ENCODE measurements around the gene JUN. TPM values are rescaled to one million over a fixed set of nuclear protein-coding genes. Genes with fewer than 3 reads are reported as not detected.

The JUN gene
- polyA plus RNA-seq, 1 of the 3 experiments (the other 2 are of a cell fraction), result 66.5 TPM

GRCh38 chr1:58818075-58818474 is 34.2 kb upstream of the JUN start (continued):
- no peak for TF ChIP-seq CTCF (IDR thresholded peaks at IDR 0.05)
- TF ChIP-seq SIN3A (IDR thresholded peaks at IDR 0.05; ENCODE audit: borderline replicate concordance, low read depth, low read length), result no peak
- no peak for TF ChIP-seq EZH2phosphoT487 (IDR thresholded peaks at IDR 0.05; ENCODE audit: borderline replicate concordance, low read depth)
- TF ChIP-seq RFX5 (IDR thresholded peaks at IDR 0.05; ENCODE audit: low read length), result no peak
- TF ChIP-seq TCF12 (IDR thresholded peaks at IDR 0.05), result peak; percentile 93
- no peak for TF ChIP-seq GABPA (IDR thresholded peaks at IDR 0.05; ENCODE audit: low read depth)
- peak; percentile 84 for TF ChIP-seq JUND (IDR thresholded peaks at IDR 0.05)
- no peak for TF ChIP-seq IRF3 (IDR thresholded peaks at IDR 0.05; ENCODE audit: low read depth, low read length)
- no peak for TF ChIP-seq YY1 (IDR thresholded peaks at IDR 0.05; ENCODE audit: low read depth)
- peak; percentile 98 for TF ChIP-seq NFIC (IDR thresholded peaks at IDR 0.05; ENCODE audit: borderline replicate concordance)
- no peak for TF ChIP-seq RAD21 (IDR thresholded peaks at IDR 0.05; ENCODE audit: low read length)
- no peak for TF ChIP-seq MEF2A (IDR thresholded peaks at IDR 0.05; ENCODE audit: borderline replicate concordance, low read depth)
- peak; percentile 71; the same call in 1 of the 2 replicates for TF ChIP-seq TEAD4 (IDR thresholded peaks at IDR 0.05; ENCODE audit: borderline replicate concordance, insufficient read depth)
- TF ChIP-seq NRF1 (IDR thresholded peaks at IDR 0.05; ENCODE audit: low read depth, low read length), result no peak
- TF ChIP-seq CHD2 (IDR thresholded peaks at IDR 0.05; ENCODE audit: low read length, partially characterized antibody), result no peak
- TF ChIP-seq USF1 (IDR thresholded peaks at IDR 0.05; ENCODE audit: borderline replicate concordance, low read depth), result no peak

GRCh38 chr1:58816747-58817221 is 32.9 kb upstream of the JUN start:
- Histone ChIP-seq H3K36me3 (replicated peaks in 1 of 2; ENCODE audit: control insufficient read depth in 1 of 2, insufficient read depth in 2 of 2, low read length in 1 of 2) (no peaks in the 10 kb centered on the region), H3K4me3 (ENCODE audit: low read depth in 2 of 2, low read length in 1 of 2) (peak overlapping the region; percentile 56 to 58), H3K27me3 (ENCODE audit: insufficient read depth) (no peaks in the 10 kb centered on the region), H2AFZ (ENCODE audit: low read depth) (peak overlapping the region; percentile 90), H4K20me1 (ENCODE audit: insufficient read depth) (no peaks in the 10 kb centered on the region), H3K9ac (peak overlapping the region; percentile 79), H3K27ac (ENCODE audit: low read depth in 2 of 2, low read length in 1 of 2) (peak overlapping the region; percentile 76 to 92), H3K4me1 (ENCODE audit: control insufficient read depth in 1 of 2, insufficient read depth in 2 of 2, low read depth in 1 of 2, low read length in 1 of 2) (peaks cover 3 to 11% of the 10 kb centered on the region in 2 experiments), H3K4me2 (peak overlapping the region; percentile 72), H3K79me2 (ENCODE audit: insufficient read depth) (no peaks in the 10 kb centered on the region), H3K9me3 (no peaks in the 10 kb centered on the region), H3F3A (replicated peaks; ENCODE audit: insufficient read depth) (peaks cover 22% of the 10 kb centered on the region), H3K9me2 (no peaks in the 10 kb centered on the region)
- ChIA-PET POLR2A (interaction anchor here (1.0 kb wide), 2 partner anchors 29 to 335 kb away, joined by 3 read pairs; no protein-coding TSS in a partner anchor), CTCF (interaction anchor here (0.9 to 1.0 kb wide), 2 partner anchors 35 to 882 kb away, joined by 3 read pairs; no protein-coding TSS in a partner anchor)
- no peak for DNase-seq
- WGBS (ENCODE audit: low lambda C conversion rate), result 51% methylated on average over 4 of the region's 4 CpGs
- no peak for TF ChIP-seq MAX (IDR thresholded peaks at IDR 0.05; ENCODE audit: low read depth)
- TF ChIP-seq PBX3 (IDR thresholded peaks at IDR 0.05), result 0 out of 2 replicates have a peak, but pooled peaks have one; percentile 10
- TF ChIP-seq FOXM1 (IDR thresholded peaks at IDR 0.05; ENCODE audit: low read depth), result no peak
- TF ChIP-seq MEF2A (IDR thresholded peaks at IDR 0.05; ENCODE audit: borderline replicate concordance, low read depth), result no peak
- no peak for TF ChIP-seq IRF3 (IDR thresholded peaks at IDR 0.05; ENCODE audit: low read depth, low read length)
- no peak for TF ChIP-seq JUND (IDR thresholded peaks at IDR 0.05)
- no peak for TF ChIP-seq YY1 (IDR thresholded peaks at IDR 0.05; ENCODE audit: low read depth)

All from SK-N-SH (cell line).